GM19351 (cell line): Measurements from ENCODE around the gene PDZRN4.
A peak's percentile ranks its signal among the peaks of the same experiment; 100 is the strongest.
"Not testable (repeated sequence)": the region's sequence is repeated elsewhere in the genome, so short reads cannot be mapped to it uniquely, and the experiment has no call there.

Experiments
- ATAC-seq: cut with Tn5 transposase; IDR thresholded peaks from one replicate; pipeline ENCODE4 v1.9.1; 2021; ENCODE audit warnings: mild to moderate bottlenecking, moderate library complexity; ENCODE audit not compliant: unreplicated experiment

PDZRN4 gene

GRCh38 chr12:41213107-41213506, 25.0 kb downstream of the PDZRN4 start:
- no peak for ATAC-seq

- no peak for ATAC-seq
These were observed 25.5 kb downstream of the PDZRN4 start for GRCh38 chr12:41213648-41214047.

GRCh38 chr12:41217727-41218126, 29.6 kb downstream of the PDZRN4 start:
- no peak for ATAC-seq

GRCh38 chr12:41220931-41221330, 32.8 kb downstream of the PDZRN4 start:
- ATAC-seq: no peak

- no peak for ATAC-seq
These were observed 33.4 kb downstream of the PDZRN4 start for GRCh38 chr12:41221491-41221890.

- ATAC-seq: no peak
These were observed 35.5 kb downstream of the PDZRN4 start for GRCh38 chr12:41223600-41223999.

- no peak for ATAC-seq
These were observed 35.9 kb downstream of the PDZRN4 start for GRCh38 chr12:41224066-41224465.

GRCh38 chr12:41225179-41225578, 37.1 kb downstream of the PDZRN4 start:
- ATAC-seq: no peak

- ATAC-seq: peak; percentile 9
These were observed 40.1 kb downstream of the PDZRN4 start for GRCh38 chr12:41228066-41228820.

GRCh38 chr12:41230756-41231155, 42.6 kb downstream of the PDZRN4 start:
- ATAC-seq: no peak

GRCh38 chr12:41234692-41235091, 46.6 kb downstream of the PDZRN4 start:
- no peak for ATAC-seq

GRCh38 chr12:41242603-41243002, 54.5 kb downstream of the PDZRN4 start:
- no peak for ATAC-seq

- ATAC-seq: no peak
These were observed 60.3 kb downstream of the PDZRN4 start for GRCh38 chr12:41248391-41248790.

- peak; percentile 53 for ATAC-seq
These were observed 62.6 kb downstream of the PDZRN4 start for GRCh38 chr12:41250748-41251147.

GRCh38 chr12:41254004-41254914, 66.1 kb downstream of the PDZRN4 start:
- ATAC-seq: no peak

- not testable (repeated sequence) for ATAC-seq
These were observed 75.1 kb downstream of the PDZRN4 start for GRCh38 chr12:41263196-41263595.

GRCh38 chr12:41264281-41264680, 76.2 kb downstream of the PDZRN4 start:
- no peak for ATAC-seq

GRCh38 chr12:41269056-41269455, 80.9 kb downstream of the PDZRN4 start:
- no peak for ATAC-seq

GRCh38 chr12:41271489-41271888, 83.4 kb downstream of the PDZRN4 start:
- ATAC-seq: no peak

GRCh38 chr12:41274643-41275042, 86.5 kb downstream of the PDZRN4 start:
- no peak for ATAC-seq

- ATAC-seq: peak; percentile 71
These were observed 89.2 kb downstream of the PDZRN4 start for GRCh38 chr12:41277100-41277945.
